ENCODE results near the gene SHMT2. TPM values are rescaled to one million over a fixed set of nuclear protein-coding genes. Genes with fewer than 3 reads are reported as not detected.

SHMT2 gene
- total and polyA plus RNA-seq, 2 of the 13 experiments (the other 11 are each of a cell fraction or from before 2014, with no cell fraction given): 181 to 393 TPM

DNA sequence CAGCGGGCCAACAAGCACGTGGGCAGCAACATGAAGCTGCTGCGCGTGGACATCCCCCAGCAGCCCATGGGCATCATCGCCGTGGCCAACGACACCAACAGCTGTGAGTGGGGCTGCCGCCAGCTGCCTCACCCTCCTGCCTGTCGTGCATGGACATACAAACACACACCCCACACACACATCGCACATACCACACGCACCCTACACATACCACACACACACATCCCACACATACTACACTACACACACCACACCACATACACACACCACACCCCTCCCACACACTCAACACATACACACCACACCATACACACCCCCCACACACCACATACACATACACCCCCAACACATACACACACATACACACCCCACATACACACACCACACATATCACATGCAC, 38.1 kb upstream of the SHMT2 start:
- Histone ChIP-seq H2AFZ (ENCODE audit: low read length) (no peak overlapping the region), H3K27me3 (ENCODE audit: control insufficient read depth in 1 of 2, insufficient read depth in 2 of 2, low read length in 2 of 2) (no peaks in the 10 kb centered on the region; a peak in 1 of 5 replicates), H3K79me2 (ENCODE audit: insufficient read depth, low read length) (no peaks in the 10 kb centered on the region), H3K4me3 (replicated peaks in 1 of 3; ENCODE audit: insufficient read depth in 1 of 3, low read depth in 2 of 3, low read length in 3 of 3) (no peak overlapping the region), H3K4me1 (ENCODE audit: insufficient read depth, low read length) (no peaks in the 10 kb centered on the region), H3K9ac (ENCODE audit: insufficient read depth, low read depth, low read length) (no peak overlapping the region), H4K20me1 (ENCODE audit: insufficient read depth, low read length) (no peaks in the 10 kb centered on the region), H3K4me2 (ENCODE audit: low read depth, low read length) (no peak overlapping the region), H3K27ac (ENCODE audit: extremely low read length, insufficient read depth, low read length) (no peak overlapping the region), H3K36me3 (replicated peaks in 1 of 2; ENCODE audit: control insufficient read depth in 1 of 2, insufficient read depth in 2 of 2, low read length in 2 of 2) (peaks cover 78 to 98% of the 10 kb centered on the region in 2 experiments), H3K9me3 (ENCODE audit: low read length) (no peaks in the 10 kb centered on the region)
- FAIRE-seq (no peak), DNase-seq (ENCODE audit: low spot score) (no peak), ATAC-seq (no peak)
- intact Hi-C loops (cut with micrococcal nuclease; ENCODE audit: unreplicated experiment) (no loop called here), in situ Hi-C loops (cut with HindIII; ENCODE audit: extremely low pct_ligation_motif_present, low pct_unique_long_range_greater_than_20kb) (no loop called here)
- BruUV-seq (replicated peaks): no TSS peak
- 89% methylated on average over 4 of the region's 11 CpGs for WGBS (ENCODE audit: low lambda C conversion rate)
- TF ChIP-seq ZNF746 (CRISPR knock-in tag; IDR thresholded peaks at IDR 0.05) (no peak), AGO2 (optimal IDR thresholded peaks at IDR 0.05; ENCODE audit: low read depth, low read length) (peak; percentile 40), HNRNPL (IDR thresholded peaks at IDR 0.05; ENCODE audit: low read depth, low read length) (0 out of 2 replicates have a peak, but pooled peaks have one; percentile 26), ZSCAN30 (CRISPR knock-in tag; IDR thresholded peaks at IDR 0.05) (no peak)
- TF ChIP-seq, protein P1, sequence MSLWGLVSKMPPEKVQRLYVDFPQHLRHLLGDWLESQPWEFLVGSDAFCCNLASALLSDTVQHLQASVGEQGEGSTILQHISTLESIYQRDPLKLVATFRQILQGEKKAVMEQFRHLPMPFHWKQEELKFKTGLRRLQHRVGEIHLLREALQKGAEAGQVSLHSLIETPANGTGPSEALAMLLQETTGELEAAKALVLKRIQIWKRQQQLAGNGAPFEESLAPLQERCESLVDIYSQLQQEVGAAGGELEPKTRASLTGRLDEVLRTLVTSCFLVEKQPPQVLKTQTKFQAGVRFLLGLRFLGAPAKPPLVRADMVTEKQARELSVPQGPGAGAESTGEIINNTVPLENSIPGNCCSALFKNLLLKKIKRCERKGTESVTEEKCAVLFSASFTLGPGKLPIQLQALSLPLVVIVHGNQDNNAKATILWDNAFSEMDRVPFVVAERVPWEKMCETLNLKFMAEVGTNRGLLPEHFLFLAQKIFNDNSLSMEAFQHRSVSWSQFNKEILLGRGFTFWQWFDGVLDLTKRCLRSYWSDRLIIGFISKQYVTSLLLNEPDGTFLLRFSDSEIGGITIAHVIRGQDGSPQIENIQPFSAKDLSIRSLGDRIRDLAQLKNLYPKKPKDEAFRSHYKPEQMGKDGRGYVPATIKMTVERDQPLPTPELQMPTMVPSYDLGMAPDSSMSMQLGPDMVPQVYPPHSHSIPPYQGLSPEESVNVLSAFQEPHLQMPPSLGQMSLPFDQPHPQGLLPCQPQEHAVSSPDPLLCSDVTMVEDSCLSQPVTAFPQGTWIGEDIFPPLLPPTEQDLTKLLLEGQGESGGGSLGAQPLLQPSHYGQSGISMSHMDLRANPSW (CRISPR knock-in tag; IDR thresholded peaks at IDR 0.05; ENCODE audit: borderline replicate concordance): no peak
- TF ChIP-seq, protein P2, sequence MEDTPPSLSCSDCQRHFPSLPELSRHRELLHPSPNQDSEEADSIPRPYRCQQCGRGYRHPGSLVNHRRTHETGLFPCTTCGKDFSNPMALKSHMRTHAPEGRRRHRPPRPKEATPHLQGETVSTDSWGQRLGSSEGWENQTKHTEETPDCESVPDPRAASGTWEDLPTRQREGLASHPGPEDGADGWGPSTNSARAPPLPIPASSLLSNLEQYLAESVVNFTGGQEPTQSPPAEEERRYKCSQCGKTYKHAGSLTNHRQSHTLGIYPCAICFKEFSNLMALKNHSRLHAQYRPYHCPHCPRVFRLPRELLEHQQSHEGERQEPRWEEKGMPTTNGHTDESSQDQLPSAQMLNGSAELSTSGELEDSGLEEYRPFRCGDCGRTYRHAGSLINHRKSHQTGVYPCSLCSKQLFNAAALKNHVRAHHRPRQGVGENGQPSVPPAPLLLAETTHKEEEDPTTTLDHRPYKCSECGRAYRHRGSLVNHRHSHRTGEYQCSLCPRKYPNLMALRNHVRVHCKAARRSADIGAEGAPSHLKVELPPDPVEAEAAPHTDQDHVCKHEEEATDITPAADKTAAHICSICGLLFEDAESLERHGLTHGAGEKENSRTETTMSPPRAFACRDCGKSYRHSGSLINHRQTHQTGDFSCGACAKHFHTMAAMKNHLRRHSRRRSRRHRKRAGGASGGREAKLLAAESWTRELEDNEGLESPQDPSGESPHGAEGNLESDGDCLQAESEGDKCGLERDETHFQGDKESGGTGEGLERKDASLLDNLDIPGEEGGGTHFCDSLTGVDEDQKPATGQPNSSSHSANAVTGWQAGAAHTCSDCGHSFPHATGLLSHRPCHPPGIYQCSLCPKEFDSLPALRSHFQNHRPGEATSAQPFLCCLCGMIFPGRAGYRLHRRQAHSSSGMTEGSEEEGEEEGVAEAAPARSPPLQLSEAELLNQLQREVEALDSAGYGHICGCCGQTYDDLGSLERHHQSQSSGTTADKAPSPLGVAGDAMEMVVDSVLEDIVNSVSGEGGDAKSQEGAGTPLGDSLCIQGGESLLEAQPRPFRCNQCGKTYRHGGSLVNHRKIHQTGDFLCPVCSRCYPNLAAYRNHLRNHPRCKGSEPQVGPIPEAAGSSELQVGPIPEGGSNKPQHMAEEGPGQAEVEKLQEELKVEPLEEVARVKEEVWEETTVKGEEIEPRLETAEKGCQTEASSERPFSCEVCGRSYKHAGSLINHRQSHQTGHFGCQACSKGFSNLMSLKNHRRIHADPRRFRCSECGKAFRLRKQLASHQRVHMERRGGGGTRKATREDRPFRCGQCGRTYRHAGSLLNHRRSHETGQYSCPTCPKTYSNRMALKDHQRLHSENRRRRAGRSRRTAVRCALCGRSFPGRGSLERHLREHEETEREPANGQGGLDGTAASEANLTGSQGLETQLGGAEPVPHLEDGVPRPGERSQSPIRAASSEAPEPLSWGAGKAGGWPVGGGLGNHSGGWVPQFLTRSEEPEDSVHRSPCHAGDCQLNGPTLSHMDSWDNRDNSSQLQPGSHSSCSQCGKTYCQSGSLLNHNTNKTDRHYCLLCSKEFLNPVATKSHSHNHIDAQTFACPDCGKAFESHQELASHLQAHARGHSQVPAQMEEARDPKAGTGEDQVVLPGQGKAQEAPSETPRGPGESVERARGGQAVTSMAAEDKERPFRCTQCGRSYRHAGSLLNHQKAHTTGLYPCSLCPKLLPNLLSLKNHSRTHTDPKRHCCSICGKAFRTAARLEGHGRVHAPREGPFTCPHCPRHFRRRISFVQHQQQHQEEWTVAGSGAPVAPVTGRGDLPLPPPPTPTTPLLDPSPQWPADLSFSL (CRISPR knock-in tag; IDR thresholded peaks at IDR 0.05): 0 out of 2 replicates have a peak, but pooled peaks have one; percentile 85
- CTCF ChIA-PET (ENCODE audit: low intra/inter-chr PET ratio, low total read pairs): no interaction called here
- POLR2A ChIA-PET: interaction anchor here (1.1 kb wide), 1 partner anchor 64 kb away, joined by 3 read pairs; no protein-coding TSS in a partner anchor

Data from HepG2 (cell line).